Trophoblast cell (in vitro differentiated cells and primary cell): Measurements from ENCODE around the gene PBX4.
A peak's percentile ranks its signal among the peaks of the same experiment; 100 is the strongest.

Source experiments
- DNase-seq, 2 donors: peaks; one replicate each; pipeline ENCODE4 v3.0.0-alpha.2; 2016
- H2AFZ ChIP-seq: 2 replicates; pipeline ENCODE4 v1.6.1; 2013; ENCODE audit warnings: low read length, moderate library complexity, mild to moderate bottlenecking; ENCODE audit not compliant: insufficient read depth, poor library complexity
- H2AK5ac ChIP-seq: 2 replicates; pipeline ENCODE4 v1.6.1; 2013; ENCODE audit warnings: mild to moderate bottlenecking, low read length
- H2BK120ac ChIP-seq: 2 replicates; pipeline ENCODE4 v1.6.1; 2013; ENCODE audit warnings: low read length, mild to moderate bottlenecking, moderate library complexity; ENCODE audit not compliant: insufficient read depth, poor library complexity
- H2BK12ac ChIP-seq: 2 replicates; pipeline ENCODE4 v1.6.1; 2013; ENCODE audit warnings: mild to moderate bottlenecking, low read length, moderate library complexity
- H2BK5ac ChIP-seq: 2 replicates; pipeline ENCODE4 v1.6.1; 2013; ENCODE audit warnings: low read length, low read depth, moderate library complexity, mild to moderate bottlenecking; ENCODE audit not compliant: poor library complexity
- H3K14ac ChIP-seq: 2 replicates; pipeline ENCODE4 v1.6.1; 2013; ENCODE audit warnings: mild to moderate bottlenecking, low read length
- H3K18ac ChIP-seq: 2 replicates; pipeline ENCODE4 v1.6.1; 2013; ENCODE audit warnings: mild to moderate bottlenecking, low read length
- H3K23ac ChIP-seq: 2 replicates; pipeline ENCODE4 v1.6.1; 2013; ENCODE audit warnings: low read length
- H3K27ac ChIP-seq: 2 replicates; pipeline ENCODE4 v1.5.1; 2013; ENCODE audit warnings: low read depth, mild to moderate bottlenecking, inconsistent platforms, low read length, moderate library complexity
- H3K27me3 ChIP-seq: 2 replicates; pipeline ENCODE4 v1.6.1; 2013; ENCODE audit warnings: inconsistent platforms, mild to moderate bottlenecking, low read length, moderate library complexity; ENCODE audit not compliant: insufficient read depth
- H3K36me3 ChIP-seq, 2 experiments: 1 replicate in 1 of 2; 2 replicates in 1 of 2; pipeline ENCODE4 v1.6.1; 2013; ENCODE audit warnings: low read length in 2 of 2, mild to moderate bottlenecking in 2 of 2, moderate library complexity in 1 of 2; ENCODE audit not compliant: insufficient read depth in 2 of 2, control insufficient read depth in 1 of 2
- H3K4ac ChIP-seq: 2 replicates; pipeline ENCODE4 v1.6.1; 2013; ENCODE audit warnings: low read depth, mild to moderate bottlenecking, low read length, moderate library complexity
- H3K4me1 ChIP-seq, 2 experiments: 1 replicate in 1 of 2; 2 replicates in 1 of 2; pipeline ENCODE4 v1.6.1; 2013; ENCODE audit warnings: low read length in 2 of 2, mild to moderate bottlenecking in 2 of 2, moderate library complexity in 1 of 2; ENCODE audit not compliant: insufficient read depth in 2 of 2, control insufficient read depth in 1 of 2
- H3K4me2 ChIP-seq: 2 replicates; pipeline ENCODE4 v1.6.1; 2013; ENCODE audit warnings: inconsistent platforms, mild to moderate bottlenecking, low read length, moderate library complexity
- H3K4me3 ChIP-seq: 2 replicates; pipeline ENCODE4 v1.5.1; 2013; ENCODE audit warnings: mild to moderate bottlenecking, low read depth, low read length, inconsistent platforms
- H3K79me1 ChIP-seq: one replicate; pipeline ENCODE4 v1.6.1; 2013; ENCODE audit warnings: low read length
- H3K79me2 ChIP-seq: 2 replicates; pipeline ENCODE4 v1.6.1; 2013; ENCODE audit warnings: low read length, mild to moderate bottlenecking; ENCODE audit not compliant: control insufficient read depth, insufficient read depth, poor library complexity
- H3K9ac ChIP-seq: 2 replicates; pipeline ENCODE4 v1.6.1; 2013; ENCODE audit warnings: mild to moderate bottlenecking, low read length
- H3K9me3 ChIP-seq: 2 replicates; pipeline ENCODE4 v1.6.1; 2013; ENCODE audit warnings: low read depth, mild to moderate bottlenecking, control low read depth, inconsistent platforms, low read length; ENCODE audit not compliant: insufficient read depth
- H4K12ac ChIP-seq: 2 replicates; pipeline ENCODE4 v1.6.1; 2013; ENCODE audit warnings: low read depth, mild to moderate bottlenecking, low read length, moderate library complexity
- H4K8ac ChIP-seq: 2 replicates; pipeline ENCODE4 v1.6.1; 2013; ENCODE audit warnings: low read depth, mild to moderate bottlenecking, low read length, moderate library complexity
- H4K91ac ChIP-seq: one replicate; pipeline ENCODE4 v1.6.1; 2013; ENCODE audit warnings: low read depth, mild to moderate bottlenecking, low read length, moderate library complexity
- WGBS: extraction: QIAGEN DNeasy Blood & Tissue Kit; methylation state at CpG from one replicate; pipeline ENCODE4 v1.1.7; 2013; ENCODE audit warnings: missing lambda C conversion rate; ENCODE audit not compliant: insufficient read length, insufficient coverage; ENCODE audit errors: extremely low coverage; 5-methylcytosine and 5-hydroxymethylcytosine counted together

The PBX4 gene

GRCh38 chr19:19662871-19663255, 44.4 kb upstream of the PBX4 start:
- peak overlapping the region; percentile 62 for H4K91ac ChIP-seq
- no peak overlapping the region for H3K27ac ChIP-seq
- H3K79me1 ChIP-seq = peaks cover 7% of the 10 kb centered on the region
- H3K4me3 ChIP-seq = peak overlapping the region; percentile 99
- H3K18ac ChIP-seq = peak overlapping the region; percentile 7
- peak overlapping the region; percentile 96 for H3K4me2 ChIP-seq
- no peak overlapping the region for H2BK12ac ChIP-seq
- peaks cover 10% of the 10 kb centered on the region for H3K79me2 ChIP-seq
- peaks cover 9 to 14% of the 10 kb centered on the region in 2 experiments for H3K4me1 ChIP-seq
- no peak overlapping the region for H3K23ac ChIP-seq
- peak overlapping the region; percentile 22 for H4K12ac ChIP-seq
- peak in 1 of 2 donors; percentile 36 for DNase-seq
- H2AFZ ChIP-seq = peak overlapping the region; percentile 86
- peak overlapping the region; percentile 90 for H4K8ac ChIP-seq
- H3K4ac ChIP-seq = peak overlapping the region; percentile 31
- H2AK5ac ChIP-seq = peak overlapping the region; percentile 4
- H3K27me3 ChIP-seq = no peaks in the 10 kb centered on the region
- H3K36me3 ChIP-seq = peaks cover 18% of the 10 kb centered on the region in 2 experiments
- peak overlapping the region; percentile 65 for H2BK120ac ChIP-seq
- H2BK5ac ChIP-seq = no peak overlapping the region
- H3K14ac ChIP-seq = peak overlapping the region; percentile 87
- H3K9me3 ChIP-seq = no peaks in the 10 kb centered on the region
- WGBS = no CpG with 5 or more reads among the region's 17 CpGs
- H3K9ac ChIP-seq = peak overlapping the region; percentile 90

- Histone ChIP-seq H3K27ac (no peak overlapping the region), H3K4me3 (no peak overlapping the region), H3K18ac (no peak overlapping the region), H3K79me2 (peaks cover 10% of the 10 kb centered on the region), H3K79me1 (peaks cover 7% of the 10 kb centered on the region), H3K36me3 (peaks cover 23% of the 10 kb centered on the region in 2 experiments), H3K9me3 (no peaks in the 10 kb centered on the region), H2BK12ac (no peak overlapping the region), H4K91ac (no peak overlapping the region), H3K27me3 (no peaks in the 10 kb centered on the region), H2BK5ac (no peak overlapping the region), H2AK5ac (no peak overlapping the region), H3K4ac (peak overlapping the region; percentile 31), H2AFZ (no peak overlapping the region), H2BK120ac (no peak overlapping the region), H3K14ac (no peak overlapping the region), H3K4me2 (peak overlapping the region; percentile 96), H4K12ac (peak overlapping the region; percentile 5), H3K4me1 (peaks cover 9 to 14% of the 10 kb centered on the region in 2 experiments), H3K23ac (no peak overlapping the region), H4K8ac (no peak overlapping the region), H3K9ac (no peak overlapping the region)
- no CpG with 5 or more reads among the region's 8 CpGs for WGBS
- DNase-seq = no peak
Measured at GRCh38 chr19:19662344-19662743, 43.9 kb upstream of the PBX4 start.

GRCh38 chr19:19661675-19662251, 43.3 kb upstream of the PBX4 start:
- Histone ChIP-seq H3K14ac (no peak overlapping the region), H3K79me1 (peaks cover 7% of the 10 kb centered on the region), H3K27ac (no peak overlapping the region), H3K18ac (no peak overlapping the region), H3K23ac (no peak overlapping the region), H2AFZ (no peak overlapping the region), H3K4me2 (peak overlapping the region; percentile 9), H3K27me3 (no peaks in the 10 kb centered on the region), H3K4me3 (no peak overlapping the region), H4K8ac (no peak overlapping the region), H4K91ac (no peak overlapping the region), H2BK120ac (no peak overlapping the region), H2BK5ac (no peak overlapping the region), H3K4ac (peak overlapping the region; percentile 0), H2BK12ac (no peak overlapping the region), H3K36me3 (peaks cover 29% of the 10 kb centered on the region in 2 experiments), H4K12ac (no peak overlapping the region), H3K9me3 (peaks cover 1% of the 10 kb centered on the region), H3K79me2 (peaks cover 10% of the 10 kb centered on the region), H3K4me1 (peaks cover 9 to 14% of the 10 kb centered on the region in 2 experiments), H3K9ac (no peak overlapping the region), H2AK5ac (no peak overlapping the region)
- no CpG with 5 or more reads among the region's 18 CpGs for WGBS
- peak in 1 of 2 donors; percentile 7 for DNase-seq

- H3K9ac ChIP-seq = no peak overlapping the region
- no peak overlapping the region for H3K4me3 ChIP-seq
- no peak overlapping the region for H2BK5ac ChIP-seq
- no peak overlapping the region for H2BK12ac ChIP-seq
- H3K23ac ChIP-seq = no peak overlapping the region
- WGBS = no CpG with 5 or more reads among the region's 10 CpGs
- no peak overlapping the region for H2AK5ac ChIP-seq
- H3K79me1 ChIP-seq = peaks cover 7% of the 10 kb centered on the region
- H4K91ac ChIP-seq = no peak overlapping the region
- no peak overlapping the region for H4K12ac ChIP-seq
- no peak overlapping the region for H3K14ac ChIP-seq
- H3K36me3 ChIP-seq = peaks cover 34 to 35% of the 10 kb centered on the region in 2 experiments
- H3K9me3 ChIP-seq = peaks cover 2% of the 10 kb centered on the region
- H3K4ac ChIP-seq = peak overlapping the region; percentile 57
- no peaks in the 10 kb centered on the region for H3K27me3 ChIP-seq
- H4K8ac ChIP-seq = no peak overlapping the region
- peaks cover 10% of the 10 kb centered on the region for H3K79me2 ChIP-seq
- no peak overlapping the region for H2AFZ ChIP-seq
- H3K18ac ChIP-seq = no peak overlapping the region
- peaks cover 9 to 14% of the 10 kb centered on the region in 2 experiments for H3K4me1 ChIP-seq
- no peak overlapping the region for H3K27ac ChIP-seq
- DNase-seq = no peak
- H2BK120ac ChIP-seq = no peak overlapping the region
- H3K4me2 ChIP-seq = no peak overlapping the region
Measured at GRCh38 chr19:19661141-19661674, 42.7 kb upstream of the PBX4 start.
